VCaP (cell line): Measurements from ENCODE around the gene TNFAIP8.

ENCODE experiments used
- H3K27ac ChIP-seq: fragments of 450-650 bp; 2 replicates; pipeline ENCODE4 v1.5.1; 2017
- CTCF ChIP-seq: fragments of 450-650 bp; conservative IDR thresholded peaks from 2 replicates; pipeline ENCODE4 v1.5.1; 2017; ENCODE audit warnings: mild to moderate bottlenecking, moderate library complexity

TNFAIP8 gene

GRCh38 chr5:119353213-119353612 lies 2.6 kb upstream of the TNFAIP8 start:
- TF ChIP-seq CTCF = no peak
- no peak overlapping the region for H3K27ac ChIP-seq

- no peak overlapping the region for H3K27ac ChIP-seq
- TF ChIP-seq CTCF = no peak
Observed at GRCh38 chr5:119353686-119354366, 2.0 kb upstream of the TNFAIP8 start.

GRCh38 chr5:119354537-119355243 lies 1.1 kb upstream of the TNFAIP8 start:
- H3K27ac ChIP-seq = no peak overlapping the region
- no peak for TF ChIP-seq CTCF

- no peak for TF ChIP-seq CTCF
- H3K27ac ChIP-seq = peak overlapping the region; percentile 26; the same call in 1 of the 2 replicates
Observed at GRCh38 chr5:119355244-119355638, 578 bp upstream of the TNFAIP8 start.

- no peak for TF ChIP-seq CTCF
- H3K27ac ChIP-seq = peak overlapping the region; percentile 26; the same call in 1 of the 2 replicates
Observed at GRCh38 chr5:119356612-119357188, 881 bp downstream of the TNFAIP8 start.

GRCh38 chr5:119357270-119357669 lies 1.5 kb downstream of the TNFAIP8 start:
- H3K27ac ChIP-seq = no peak overlapping the region
- TF ChIP-seq CTCF = no peak

- no peak overlapping the region for H3K27ac ChIP-seq
- TF ChIP-seq CTCF = no peak
Observed at GRCh38 chr5:119357808-119358529, 2.1 kb downstream of the TNFAIP8 start.
